Heart right ventricle (tissue), 16 donors: ENCODE measurements around the gene RBBP4. TPM values are rescaled to one million over a fixed set of nuclear protein-coding genes. Genes with fewer than 3 reads are reported as not detected.

Source experiments
- ATAC-seq, 8 donors: fragments of 200-7000 bp; cut with Tn5 transposase; one replicate each; pipeline ENCODE4 v1.9.1; 2020; ENCODE audit warnings: mild to moderate bottlenecking in 8 of 8, moderate library complexity in 8 of 8, moderate number of reproducible peaks in 1 of 8
- DNase-seq, 2 donors: peaks; one replicate each; pipeline ENCODE4 v3.0.0-alpha.2; 2020
- H3K27ac ChIP-seq, 10 donors: fragments of 200-600 bp; sonication (generic) in 2 of 10; one replicate each; pipeline versions ENCODE4 v1.5.0 to v1.8.0; 2020 to 2022; ENCODE audit warnings: mild to moderate bottlenecking in 3 of 10
- H3K27me3 ChIP-seq, 7 donors: fragments of 200-600 bp; one replicate each; pipeline ENCODE4 v1.8.0; 2021 to 2022; ENCODE audit warnings: mild to moderate bottlenecking in 2 of 7
- H3K36me3 ChIP-seq, 9 donors: fragments of 200-600 bp; sonication (generic) in 1 of 9; one replicate each; pipeline versions ENCODE4 v1.5.0 to v1.8.0; 2020 to 2022; ENCODE audit warnings: mild to moderate bottlenecking in 2 of 9
- H3K4me1 ChIP-seq, 9 donors: fragments of 200-600 bp; sonication (generic) in 1 of 9; one replicate each; pipeline versions ENCODE4 v1.5.0 to v1.8.0; 2020 to 2022; ENCODE audit warnings: mild to moderate bottlenecking in 4 of 9
- H3K4me3 ChIP-seq, 10 donors: fragments of 200-600 bp; sonication (generic) in 2 of 10; one replicate each; pipeline versions ENCODE4 v1.5.0 to v1.8.0; 2020 to 2022; ENCODE audit warnings: mild to moderate bottlenecking in 7 of 10, moderate library complexity in 2 of 10
- H3K9me3 ChIP-seq, 11 donors: fragments of 200-600 bp in 10 of 11; sonication (generic) in 2 of 11; one replicate each; pipeline versions ENCODE4 v1.5.0 to v1.8.0; 2013 to 2022; ENCODE audit warnings: mild to moderate bottlenecking in 2 of 11, control low read depth in 1 of 11, moderate library complexity in 1 of 11
- WGBS, 2 donors: extraction: QIAGEN DNeasy Blood & Tissue Kit; methylation state at CpG; one replicate each; pipeline ENCODE4 v1.1.7; 2013; ENCODE audit warnings: inconsistent platforms in 1 of 2; 5-methylcytosine and 5-hydroxymethylcytosine counted together
- intact Hi-C, 10 donors: fragments of 100-400 bp; cut with DNase I; formaldehyde crosslinking; loops; one replicate each; pipeline versions ENCODE4 v1.11.1 to v1.14.2; 2022
- polyA plus RNA-seq, 2 donors: library from polyadenylated mRNA; stranded (reverse); fragments of 200-250 nt; gene quantifications; one replicate each; pipeline ENCODE4 v1.2.3, GENCODE V29; 2013
- total RNA-seq, 10 donors: library from RNA; stranded (reverse); fragmentation: NEBNext Ultra II Directional in 3 of 10; extraction: Animal tissue kit (Norgen Biotek cat#: 25700) in 3 of 10; gene quantifications; one replicate each; pipeline versions ENCODE4 v1.2.1 to v1.2.4, GENCODE V29; 2021 to 2023
- TF ChIP-seq, protein P1 (sequence below), 9 donors: fragments of 200-600 bp; sonication (generic) in 2 of 9; IDR thresholded peaks; one replicate each; pipeline versions ENCODE4 v1.5.0 to v1.8.0; 2021 to 2022; ENCODE audit warnings: antibody characterized with exemption in 9 of 9, mild to moderate bottlenecking in 5 of 9, moderate library complexity in 1 of 9
- donor health status: Arrhythmogenic right ventricular cardiomyopathy.
- donor health status: ischemic (EF 13 %, LVEDD 7.1; RV severe dilation, severe dysfunction).
- donor health status: healthy with polysubstance abuse.
- donor health status: DM: no; HTN: yes; CAD: no.
- donor health status: DM: no; HTN: no; CAD: no.
- donor health status: ischemic (EF 25% LVEDD 6.9; RV normal size, moderate dysfunction).
- donor health status: ischemic (EF 25% LVEDD 5.7; RV mildly dilated, moderate dysfunction).
- donor health status: healthy.
- donor health status: DM: yes; HTN: yes; CAD: no.
- donor health status: Ischemic cardiomyopathy.
- donor health status: ischemic (EF 35%, LVEDD 5.7; RV mildly dilated, moderate dysfunction).
- donor health status: nonischemic (EF 11% LVEDD 7.7; RV severe dilation, severe dysfunction).
- donor health status: DM: yes; HTN: yes; CAD: no.
- donor health status: PGD.
- donor health status: ischemic (EF 29% LVEDD 5.4; RV normal size, mild dysfunction).
- donor health status: nonischemic (EF 23%, LVEDD 6.1; RV moderate dilation, normal function).

Gene RBBP4
- total and polyA plus RNA-seq, 12 donors, result 17.9 to 119 (median 109) TPM

DNA sequence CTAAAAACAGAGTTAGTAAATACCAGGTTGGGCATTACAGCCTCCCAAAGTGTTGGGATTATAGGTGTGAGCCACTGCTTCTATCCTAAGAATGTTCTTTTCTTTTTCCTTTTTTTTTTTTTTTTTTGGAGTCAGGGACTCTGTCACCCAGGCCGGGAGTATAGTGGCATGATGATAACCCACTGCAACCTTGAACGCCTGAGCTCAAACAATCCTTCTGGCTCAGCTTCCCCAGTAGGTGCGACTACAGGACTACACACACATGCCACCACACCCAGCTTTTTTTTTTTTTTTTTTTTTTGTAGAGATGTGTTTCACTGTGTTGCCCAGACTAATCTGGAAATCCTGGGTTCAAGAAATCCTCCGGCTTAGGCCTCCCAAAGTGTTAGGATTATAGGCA, 6.6 kb upstream of the RBBP4 start:
- no peak overlapping the region for H3K27ac ChIP-seq
- H3K36me3 ChIP-seq, result peaks cover 0 to 17% (median 0%) of the 10 kb centered on the region in 9 donors
- peaks cover 0 to 21% (median 8%) of the 10 kb centered on the region in 9 donors for H3K4me1 ChIP-seq
- TF ChIP-seq, protein P1, sequence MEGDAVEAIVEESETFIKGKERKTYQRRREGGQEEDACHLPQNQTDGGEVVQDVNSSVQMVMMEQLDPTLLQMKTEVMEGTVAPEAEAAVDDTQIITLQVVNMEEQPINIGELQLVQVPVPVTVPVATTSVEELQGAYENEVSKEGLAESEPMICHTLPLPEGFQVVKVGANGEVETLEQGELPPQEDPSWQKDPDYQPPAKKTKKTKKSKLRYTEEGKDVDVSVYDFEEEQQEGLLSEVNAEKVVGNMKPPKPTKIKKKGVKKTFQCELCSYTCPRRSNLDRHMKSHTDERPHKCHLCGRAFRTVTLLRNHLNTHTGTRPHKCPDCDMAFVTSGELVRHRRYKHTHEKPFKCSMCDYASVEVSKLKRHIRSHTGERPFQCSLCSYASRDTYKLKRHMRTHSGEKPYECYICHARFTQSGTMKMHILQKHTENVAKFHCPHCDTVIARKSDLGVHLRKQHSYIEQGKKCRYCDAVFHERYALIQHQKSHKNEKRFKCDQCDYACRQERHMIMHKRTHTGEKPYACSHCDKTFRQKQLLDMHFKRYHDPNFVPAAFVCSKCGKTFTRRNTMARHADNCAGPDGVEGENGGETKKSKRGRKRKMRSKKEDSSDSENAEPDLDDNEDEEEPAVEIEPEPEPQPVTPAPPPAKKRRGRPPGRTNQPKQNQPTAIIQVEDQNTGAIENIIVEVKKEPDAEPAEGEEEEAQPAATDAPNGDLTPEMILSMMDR (IDR thresholded peaks at IDR 0.05), result no peak
- WGBS, 2 donors, result 79 to 84% methylated on average over 4 of the region's 4 CpGs
- H3K27me3 ChIP-seq, result no peaks in the 10 kb centered on the region
- intact Hi-C loops, result no loop called here
- DNase-seq (no peak), ATAC-seq (no peak)
- H3K4me3 ChIP-seq, result no peak overlapping the region
- no peaks in the 10 kb centered on the region for H3K9me3 ChIP-seq

GRCh38 chr1:32647308-32648134, 3.5 kb upstream of the RBBP4 start:
- whole genome bisulfite sequencing, 2 donors, result 82 to 90% methylated on average over 6 of the region's 6 CpGs
- H3K27ac ChIP-seq, result no peak overlapping the region
- H3K9me3 ChIP-seq, result no peaks in the 10 kb centered on the region
- no peaks in the 10 kb centered on the region for H3K27me3 ChIP-seq
- no peak overlapping the region for H3K4me3 ChIP-seq
- intact Hi-C loops, result no loop called here
- ATAC-seq, result no peak
- no peak for DNase-seq
- peaks cover under 1 to 37% (median 28%) of the 10 kb centered on the region in 9 donors for H3K4me1 ChIP-seq
- peaks cover 0 to 19% (median 4%) of the 10 kb centered on the region in 9 donors for H3K36me3 ChIP-seq
- TF ChIP-seq, protein P1 (IDR thresholded peaks at IDR 0.05), result no peak

DNA sequence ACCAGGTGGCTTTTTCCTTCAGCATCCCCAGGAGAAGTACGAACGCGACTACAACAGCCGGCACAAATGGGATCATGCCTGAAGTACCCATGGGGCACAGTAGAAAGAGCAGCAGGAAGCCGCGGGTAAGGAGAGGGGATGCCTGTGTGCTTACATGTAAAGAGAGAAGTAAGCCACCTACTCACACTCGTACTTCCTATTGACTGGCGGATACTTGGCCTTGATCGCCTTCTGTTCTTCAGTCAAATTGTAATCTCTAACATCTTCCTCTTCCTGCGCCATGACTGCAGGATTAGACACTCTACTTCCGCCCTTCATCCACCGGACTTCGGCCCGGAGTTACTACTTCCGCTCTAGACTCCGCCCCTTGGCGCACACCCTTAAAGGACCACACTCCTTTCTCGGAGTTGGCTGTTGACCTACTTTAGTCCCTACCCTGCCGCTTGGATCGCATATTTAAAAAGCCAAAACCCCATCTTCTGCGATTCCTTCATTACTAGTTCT, 708 bp upstream of the RBBP4 start, which contains the start of gene ZBTB8OS:
Gene ZBTB8OS (minus strand): TSS at position 303 of the 504 bp plus-strand sequence. CDS start 21 bp downstream, at position 282.
- intact Hi-C loops, result loop anchor here in 1 of 10 donors (2.0 to 5.0 kb wide), 2 partner anchors 37 to 52 kb away; partner anchors contain the start of gene SYNC
- Histone ChIP-seq H3K27ac (peak within 1 kb of the TSS; percentile 93 to 100 (median 98)), H3K4me1 (peaks cover 3 to 62% (median 37%) of the 10 kb centered on the region in 9 donors), H3K36me3 (peaks cover 0 to 43% (median 13%) of the 10 kb centered on the region in 9 donors), H3K27me3 (no peaks in the 10 kb centered on the region), H3K9me3 (no peaks in the 10 kb centered on the region), H3K4me3 (peak within 1 kb of the TSS; percentile 61 to 95 (median 79))
- 0% methylated on average over 21 of the region's 21 CpGs for WGBS, 2 donors
- TF ChIP-seq, protein P1 (IDR thresholded peaks at IDR 0.05), result no peak
- ATAC-seq (peak; percentile 88 to 96 (median 92)), DNase-seq (peak; percentile 88 to 94)

DNA sequence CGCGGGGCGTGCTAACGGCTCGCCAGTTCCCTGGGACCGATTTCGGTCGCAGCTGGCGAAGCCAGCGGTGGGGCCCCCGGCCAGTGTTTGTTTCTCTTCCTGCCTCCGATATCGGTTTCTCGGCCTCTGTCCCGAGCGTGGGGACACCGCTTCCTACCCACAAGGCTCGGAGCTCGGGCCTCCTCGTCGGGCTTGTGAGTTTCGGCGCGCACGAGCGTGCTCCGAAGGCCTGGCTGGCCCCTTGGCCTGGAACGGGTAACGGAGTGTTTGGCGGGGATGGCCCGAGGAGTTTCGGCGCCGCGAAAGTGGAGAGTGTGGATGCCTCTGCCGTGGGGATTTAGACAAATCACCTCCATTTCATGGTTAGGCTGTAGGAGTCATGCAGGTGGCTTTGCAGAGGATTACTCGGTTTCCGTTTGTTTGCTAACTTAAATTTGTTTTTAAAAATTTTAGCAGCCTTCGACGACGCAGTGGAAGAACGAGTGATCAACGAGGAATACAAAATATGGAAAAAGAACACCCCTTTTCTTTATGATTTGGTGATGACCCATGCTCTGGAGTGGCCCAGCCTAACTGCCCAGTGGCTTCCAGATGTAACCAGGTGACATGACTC, 559 bp downstream of the RBBP4 start:
- intact Hi-C loops, result loop anchor here in 1 of 10 donors (2.0 to 5.0 kb wide), 2 partner anchors 39 to 51 kb away; partner anchors contain the start of gene SYNC
- DNase-seq (no peak), ATAC-seq (peak; percentile 0 to 42 (median 15))
- H3K27me3 ChIP-seq, result no peaks in the 10 kb centered on the region
- TF ChIP-seq, protein P1 (IDR thresholded peaks at IDR 0.05), result no peak
- peak overlapping the region; percentile 46 to 95 (median 79) for H3K4me3 ChIP-seq
- H3K27ac ChIP-seq, result peak overlapping the region; percentile 61 to 100 (median 96)
- peaks cover 3 to 65% (median 37%) of the 10 kb centered on the region in 9 donors for H3K4me1 ChIP-seq
- peaks cover 0 to 46% (median 21%) of the 10 kb centered on the region in 9 donors for H3K36me3 ChIP-seq
- WGBS, 2 donors, result 1 to 2% methylated on average over 43 of the region's 43 CpGs
- H3K9me3 ChIP-seq, result no peaks in the 10 kb centered on the region
